ENCODE results near the gene NEUROG2. TPM values are rescaled to one million over a fixed set of nuclear protein-coding genes. Genes with fewer than 3 reads are reported as not detected.

NEUROG2 gene
- total RNA-seq, 3 donors from 2014 or later = 0.29 to 0.33 TPM; not detected in 1

- TF ChIP-seq POLR2A (IDR thresholded peaks at IDR 0.05) (no peak), CTCF (IDR thresholded peaks at IDR 0.05) (no peak), POLR2AphosphoS5 (IDR thresholded peaks at IDR 0.05) (no peak)
- no peak overlapping the region for H3K4me3 ChIP-seq
- H3K4me1 ChIP-seq = peaks cover 5 to 12% of the 10 kb centered on the region in 2 donors
- no peaks in the 10 kb centered on the region for H3K9me3 ChIP-seq
- H3K36me3 ChIP-seq = no peaks in the 10 kb centered on the region
- intact Hi-C loops (cut with DNase I; ENCODE audit: low total_unique reads) = no loop called here
- H3K27ac ChIP-seq = no peak overlapping the region
- DNase-seq (ENCODE audit: low spot score in 2 of 2) = no peak
- peaks cover 0 to 96% of the 10 kb centered on the region in 2 donors for H3K27me3 ChIP-seq
Observed at GRCh38 chr4:112517911-112518310, 1.9 kb upstream of the NEUROG2 start.

GRCh38 chr4:112517067-112517634 is 1.2 kb upstream of the NEUROG2 start:
- intact Hi-C loops (cut with DNase I; ENCODE audit: low total_unique reads) = no loop called here
- peak overlapping the region in 2 of 3 donors; percentile 58 to 67 for H3K4me3 ChIP-seq

GRCh38 chr4:112516471-112517066 is 589 bp upstream of the NEUROG2 start:
- no peak overlapping the region for H3K27ac ChIP-seq
- no peaks in the 10 kb centered on the region for H3K36me3 ChIP-seq
- no peak for DNase-seq (ENCODE audit: low spot score in 2 of 2)
- H3K4me1 ChIP-seq = peaks cover 5 to 11% of the 10 kb centered on the region in 2 donors
- no peaks in the 10 kb centered on the region for H3K9me3 ChIP-seq
- TF ChIP-seq CTCF (IDR thresholded peaks at IDR 0.05) (no peak), POLR2AphosphoS5 (IDR thresholded peaks at IDR 0.05) (no peak), POLR2A (IDR thresholded peaks at IDR 0.05) (no peak)
- peak overlapping the region; percentile 50 to 67 (median 58) for H3K4me3 ChIP-seq
- intact Hi-C loops (cut with DNase I; ENCODE audit: low total_unique reads) = no loop called here
- peaks cover 0 to 97% of the 10 kb centered on the region in 2 donors for H3K27me3 ChIP-seq

More at GRCh38 chr4:112517067-112517634, 1.2 kb upstream of the NEUROG2 start:
- Histone ChIP-seq H3K4me1 (peaks cover 5 to 11% of the 10 kb centered on the region in 2 donors), H3K27me3 (peaks cover 0 to 97% of the 10 kb centered on the region in 2 donors), H3K27ac (no peak overlapping the region), H3K9me3 (no peaks in the 10 kb centered on the region), H3K36me3 (no peaks in the 10 kb centered on the region)
- TF ChIP-seq POLR2AphosphoS5 (IDR thresholded peaks at IDR 0.05) (no peak), CTCF (IDR thresholded peaks at IDR 0.05) (no peak), POLR2A (IDR thresholded peaks at IDR 0.05) (no peak)
- DNase-seq (ENCODE audit: low spot score in 2 of 2) = no peak

- peaks cover 0 to 97% of the 10 kb centered on the region in 2 donors for H3K27me3 ChIP-seq
- intact Hi-C loops (cut with DNase I; ENCODE audit: low total_unique reads) = no loop called here
- no peak for DNase-seq (ENCODE audit: low spot score in 2 of 2)
- no peaks in the 10 kb centered on the region for H3K9me3 ChIP-seq
- peaks cover 5 to 19% of the 10 kb centered on the region in 2 donors for H3K4me1 ChIP-seq
- peak overlapping the region; percentile 50 to 67 (median 58) for H3K4me3 ChIP-seq
- H3K36me3 ChIP-seq = no peaks in the 10 kb centered on the region
- peak overlapping the region in 1 of 2 donors; percentile 68 for H3K27ac ChIP-seq
- TF ChIP-seq POLR2AphosphoS5 (IDR thresholded peaks at IDR 0.05) (no peak), POLR2A (IDR thresholded peaks at IDR 0.05) (no peak), CTCF (IDR thresholded peaks at IDR 0.05) (no peak)
Observed at GRCh38 chr4:112515198-112516065, 548 bp downstream of the NEUROG2 start.
